HG02970 (cell line): ENCODE data around the gene HPCAL1.

Source experiments
- ATAC-seq: cut with Tn5 transposase; IDR thresholded peaks from one replicate; pipeline ENCODE4 v1.9.1; 2021; ENCODE audit warnings: mild to moderate bottlenecking, moderate library complexity, moderate number of reproducible peaks; ENCODE audit not compliant: unreplicated experiment, low FRiP score

Gene HPCAL1

DNA sequence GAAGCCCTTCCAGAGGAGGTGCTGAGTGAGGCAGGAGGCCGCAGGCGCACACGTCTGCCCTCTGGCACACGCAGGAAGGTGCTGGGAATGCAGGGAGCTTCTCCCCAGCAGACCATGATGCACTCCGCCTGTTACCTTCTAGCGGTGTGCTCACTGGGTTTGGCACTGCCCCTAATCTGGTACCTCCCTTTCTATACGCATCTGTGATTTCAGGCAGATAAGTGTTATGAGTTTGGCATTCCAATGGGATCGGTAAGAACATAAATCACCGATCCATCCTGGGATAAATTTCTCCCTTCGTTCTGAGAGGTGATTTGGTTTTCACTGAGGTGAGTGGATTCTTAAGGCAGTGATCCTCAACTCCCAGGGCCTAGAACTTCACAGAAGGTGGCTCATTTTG lies 110.8 kb downstream of the HPCAL1 start:
- no peak for ATAC-seq

DNA sequence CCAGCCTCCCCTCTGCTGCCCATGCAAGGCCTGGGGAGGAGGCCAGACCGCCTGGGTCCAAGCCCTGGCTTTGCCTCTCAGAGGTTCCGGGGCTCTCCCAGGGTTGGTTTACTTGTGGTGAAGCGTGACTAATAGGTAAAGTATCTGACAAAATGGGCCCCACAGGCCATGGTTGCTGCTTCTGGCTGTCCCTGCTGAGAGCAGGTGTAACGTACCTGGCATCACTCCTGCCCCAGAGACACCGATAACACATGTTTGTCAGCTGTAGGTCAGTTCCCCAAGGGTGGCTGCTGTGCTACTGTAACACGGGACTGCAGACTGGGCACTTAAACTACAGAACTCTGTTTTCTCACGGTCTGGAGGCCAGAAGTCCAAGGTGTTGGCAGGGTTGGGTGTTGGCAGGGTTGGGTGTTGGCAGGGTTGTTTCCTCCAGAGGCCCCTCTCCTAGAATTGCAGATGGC lies 111.3 kb downstream of the HPCAL1 start:
- no peak for ATAC-seq

DNA sequence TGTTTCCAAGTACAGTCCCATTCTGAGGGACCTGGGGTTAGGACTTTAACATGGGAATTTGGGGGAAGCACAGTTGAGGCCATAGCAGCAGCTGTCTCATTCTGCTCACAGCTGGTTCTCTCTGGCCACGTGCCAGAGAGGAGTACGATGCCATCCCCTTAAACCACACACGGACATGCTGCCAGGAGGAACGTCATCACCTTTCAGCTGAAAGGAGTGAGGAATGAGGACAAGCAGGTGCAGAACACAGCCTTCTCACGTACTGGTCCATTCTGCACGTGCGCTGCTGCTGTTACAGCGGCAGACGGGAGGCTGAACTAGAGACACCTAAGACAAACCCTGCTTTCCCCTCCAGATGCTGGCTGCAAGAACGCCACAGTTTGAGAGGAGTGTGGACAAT lies 111.9 kb downstream of the HPCAL1 start:
- ATAC-seq, result no peak

DNA sequence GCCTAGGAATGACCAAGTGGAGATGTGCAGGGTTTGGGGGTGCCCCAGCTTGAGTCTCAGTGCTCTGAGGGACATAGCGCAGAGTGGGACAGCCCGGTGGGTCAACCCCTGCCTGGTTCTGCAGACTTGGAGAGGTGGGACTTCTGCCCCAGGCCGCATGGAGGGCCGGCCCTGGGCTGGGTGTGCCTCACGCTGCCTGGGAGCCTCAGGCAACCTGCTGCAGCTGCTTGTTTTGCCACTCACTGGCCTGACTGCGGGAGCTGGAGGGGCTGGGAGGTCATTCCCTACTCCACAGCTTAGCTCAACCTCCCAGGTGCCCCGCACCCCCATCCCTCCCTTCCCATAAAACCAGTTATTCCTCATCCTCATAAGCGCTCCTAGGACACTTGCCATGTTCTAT lies 112.3 kb downstream of the HPCAL1 start:
- ATAC-seq, result no peak

DNA sequence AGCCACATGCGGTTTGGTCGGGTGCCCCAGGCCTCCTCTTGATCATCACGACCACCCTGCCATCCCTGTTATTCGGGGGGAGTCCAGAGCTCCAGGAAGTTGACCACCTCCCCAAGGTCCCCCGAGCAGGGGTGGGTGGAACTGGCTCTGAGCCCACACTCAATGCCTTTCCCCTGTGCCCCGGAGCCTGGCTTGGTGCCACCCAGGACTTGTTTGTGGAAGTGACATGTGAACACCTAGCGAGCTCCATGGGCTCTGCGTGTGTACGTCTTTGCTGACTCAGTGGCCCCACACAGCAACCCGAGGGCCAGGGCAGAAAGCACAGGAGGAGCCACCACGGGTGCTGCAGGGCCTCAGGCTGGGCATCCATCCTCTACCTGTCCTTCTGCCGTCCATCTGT lies 112.9 kb downstream of the HPCAL1 start:
- no peak for ATAC-seq

DNA sequence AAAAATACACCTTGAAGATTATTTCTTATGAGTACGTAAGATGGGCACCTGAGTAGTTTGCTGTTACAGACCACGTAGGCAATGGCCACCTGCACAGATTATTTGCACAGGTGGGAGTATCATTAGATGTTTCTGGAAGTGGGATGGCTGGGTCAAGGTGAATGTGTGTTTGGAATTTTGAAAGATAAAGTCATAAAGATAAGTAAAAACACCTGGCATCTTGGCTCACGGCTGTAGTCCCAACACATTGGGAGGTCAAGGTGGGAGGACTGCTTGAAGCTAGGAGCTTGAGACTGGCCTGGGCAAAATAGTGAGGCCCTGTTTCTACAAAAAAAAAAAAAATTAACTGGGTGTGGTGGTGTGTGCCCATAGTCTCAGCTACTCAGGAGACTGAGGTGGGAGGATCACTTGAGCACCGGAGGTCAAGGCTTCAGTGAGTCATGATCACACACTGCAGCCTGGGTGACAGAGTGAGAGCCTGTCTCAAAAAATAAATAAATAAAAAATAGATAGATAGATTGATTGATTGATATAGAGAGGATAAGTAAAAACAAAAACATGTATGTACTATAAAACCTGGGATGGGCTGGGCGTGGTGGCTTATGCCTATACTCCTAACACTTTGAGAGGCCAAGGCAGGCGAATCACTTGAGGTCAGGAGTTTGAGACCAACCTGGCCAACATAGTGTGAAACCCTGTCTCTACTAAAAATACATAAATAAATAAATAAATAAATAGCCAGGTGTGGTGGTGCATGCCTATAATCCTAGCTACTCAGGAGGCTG lies 115.0 kb downstream of the HPCAL1 start:
- ATAC-seq, result no peak

DNA sequence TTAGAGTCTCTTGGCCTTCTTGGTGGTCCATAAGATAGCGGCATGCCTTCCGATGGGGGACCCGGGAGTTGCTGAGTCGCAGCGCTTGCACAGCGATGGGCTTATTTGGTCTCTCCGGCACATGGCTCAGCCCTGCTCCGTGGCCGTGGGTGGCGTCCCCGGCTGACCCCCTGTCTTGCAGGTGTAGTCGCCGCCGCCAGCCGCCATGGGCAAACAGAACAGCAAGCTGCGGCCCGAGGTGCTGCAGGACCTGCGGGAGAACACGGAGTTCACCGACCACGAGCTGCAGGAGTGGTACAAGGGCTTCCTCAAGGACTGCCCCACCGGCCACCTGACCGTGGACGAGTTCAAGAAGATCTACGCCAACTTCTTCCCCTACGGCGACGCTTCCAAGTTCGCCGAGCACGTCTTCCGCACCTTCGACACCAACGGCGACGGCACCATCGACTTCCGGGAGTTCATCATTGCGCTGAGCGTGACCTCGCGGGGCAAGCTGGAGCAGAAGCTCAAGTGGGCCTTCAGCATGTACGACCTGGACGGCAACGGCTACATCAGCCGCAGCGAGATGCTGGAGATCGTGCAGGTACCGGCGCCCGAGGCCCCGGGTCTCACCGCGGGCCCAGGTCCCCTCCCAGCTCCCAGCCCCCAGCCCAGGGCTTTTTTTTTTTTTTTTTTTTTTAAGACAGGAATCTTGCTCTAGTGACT lies 117.0 kb downstream of the HPCAL1 start:
- no peak for ATAC-seq

DNA sequence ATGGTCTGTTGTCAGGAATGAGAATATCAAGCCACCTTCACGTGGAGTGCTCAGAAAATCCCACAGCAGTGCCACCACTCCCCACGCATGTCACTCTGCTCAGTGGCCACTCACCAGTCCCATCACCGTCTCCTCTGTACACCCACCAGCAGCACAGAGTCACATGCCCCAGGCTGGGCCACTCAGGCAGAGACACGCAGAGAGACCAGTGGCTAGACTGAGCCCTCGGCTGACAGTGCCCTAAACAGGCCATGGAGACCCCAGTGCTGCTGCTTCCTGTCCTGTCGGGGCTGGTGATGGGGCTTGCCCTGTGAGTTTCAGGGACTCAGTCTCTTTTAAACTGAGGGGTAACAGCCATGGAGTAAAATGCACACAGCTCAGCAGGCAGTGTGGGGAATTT lies 119.5 kb downstream of the HPCAL1 start:
- ATAC-seq, result no peak

- no peak for ATAC-seq
Measured at GRCh38 chr2:10422732-10423399, 120.2 kb downstream of the HPCAL1 start.

GRCh38 chr2:10423400-10423774 lies 120.7 kb downstream of the HPCAL1 start:
- ATAC-seq, result no peak

DNA sequence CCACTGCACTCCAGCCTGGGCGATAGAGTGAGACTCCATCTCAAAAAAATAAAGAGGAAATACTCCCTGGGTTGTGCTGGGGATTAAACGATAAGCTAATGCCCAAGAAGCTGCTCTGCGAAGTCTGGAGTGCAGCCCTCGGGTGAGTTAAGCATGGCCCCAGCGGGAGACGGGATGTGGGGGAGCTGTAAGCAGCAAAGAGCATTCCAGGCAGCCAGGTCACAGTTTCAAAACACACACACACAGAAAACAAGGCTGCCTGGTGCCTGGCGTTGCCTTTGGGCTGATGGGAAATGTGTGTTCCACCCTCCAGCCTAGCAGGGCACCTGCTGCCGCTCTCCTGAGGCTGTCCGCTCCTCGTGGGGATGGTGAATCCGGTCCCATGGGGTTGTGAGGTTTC lies 121.3 kb downstream of the HPCAL1 start:
- ATAC-seq, result no peak

- no peak for ATAC-seq
Measured at GRCh38 chr2:10424916-10425505, 122.3 kb downstream of the HPCAL1 start.

- ATAC-seq, result no peak
Measured at GRCh38 chr2:10425699-10426098, 123.0 kb downstream of the HPCAL1 start.

- no peak for ATAC-seq
Measured at GRCh38 chr2:10426726-10427617, 124.3 kb downstream of the HPCAL1 start.

DNA sequence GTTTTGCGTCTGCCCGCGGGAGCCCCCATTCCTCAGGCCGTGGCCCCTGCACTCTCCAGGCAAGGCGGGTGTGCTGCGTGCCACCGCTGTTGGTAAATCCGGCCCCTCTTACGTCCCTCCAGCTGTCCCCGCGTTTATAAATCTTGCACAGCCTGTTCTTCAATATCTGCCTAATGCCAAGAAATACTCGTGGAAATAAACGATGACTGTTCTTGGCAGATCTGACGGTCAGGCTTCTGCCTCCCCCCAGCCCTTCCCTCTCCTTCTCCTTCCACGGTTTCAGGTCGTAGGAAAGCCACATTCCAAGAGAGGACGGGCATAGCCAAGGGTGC lies 124.9 kb downstream of the HPCAL1 start:
- ATAC-seq, result no peak

DNA sequence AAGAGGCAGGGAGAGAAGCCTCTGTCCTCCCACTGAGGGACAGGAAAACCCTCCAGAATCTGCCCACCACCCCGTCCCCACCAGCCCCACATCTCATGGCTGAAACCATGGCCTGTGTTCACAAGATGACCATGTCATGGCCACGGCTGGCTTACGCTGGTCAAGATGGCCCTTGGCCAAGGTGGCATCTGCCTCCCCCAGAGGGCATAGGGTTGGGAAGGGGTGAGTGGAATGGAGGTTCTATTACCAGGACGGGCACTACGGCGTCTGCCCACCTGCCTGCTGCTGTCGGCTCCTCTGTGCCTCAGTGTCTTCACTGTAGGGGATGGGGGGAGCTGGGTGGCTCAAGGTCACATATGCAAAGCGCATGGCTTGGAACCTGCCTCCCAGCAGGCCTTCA lies 125.7 kb downstream of the HPCAL1 start:
- ATAC-seq, result no peak

DNA sequence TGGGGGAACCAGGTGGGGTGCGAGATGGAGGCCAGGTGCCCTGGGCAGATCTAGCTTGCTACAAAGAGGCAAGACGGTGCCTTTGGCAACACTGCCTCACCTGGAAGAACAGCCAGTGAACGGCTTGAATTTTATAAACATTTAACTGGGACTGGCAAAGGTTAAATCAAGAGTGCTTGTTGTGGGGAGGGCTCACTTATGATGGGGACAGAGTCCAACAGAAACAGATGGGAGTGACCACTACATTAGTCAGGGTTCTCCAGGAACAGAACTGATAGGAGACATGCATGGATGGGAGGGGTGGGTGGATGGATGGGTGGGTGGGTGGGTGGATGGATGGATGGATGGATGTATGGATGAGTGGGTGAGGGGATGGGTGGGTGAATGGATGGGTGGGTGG lies 126.2 kb downstream of the HPCAL1 start:
- ATAC-seq, result no peak

DNA sequence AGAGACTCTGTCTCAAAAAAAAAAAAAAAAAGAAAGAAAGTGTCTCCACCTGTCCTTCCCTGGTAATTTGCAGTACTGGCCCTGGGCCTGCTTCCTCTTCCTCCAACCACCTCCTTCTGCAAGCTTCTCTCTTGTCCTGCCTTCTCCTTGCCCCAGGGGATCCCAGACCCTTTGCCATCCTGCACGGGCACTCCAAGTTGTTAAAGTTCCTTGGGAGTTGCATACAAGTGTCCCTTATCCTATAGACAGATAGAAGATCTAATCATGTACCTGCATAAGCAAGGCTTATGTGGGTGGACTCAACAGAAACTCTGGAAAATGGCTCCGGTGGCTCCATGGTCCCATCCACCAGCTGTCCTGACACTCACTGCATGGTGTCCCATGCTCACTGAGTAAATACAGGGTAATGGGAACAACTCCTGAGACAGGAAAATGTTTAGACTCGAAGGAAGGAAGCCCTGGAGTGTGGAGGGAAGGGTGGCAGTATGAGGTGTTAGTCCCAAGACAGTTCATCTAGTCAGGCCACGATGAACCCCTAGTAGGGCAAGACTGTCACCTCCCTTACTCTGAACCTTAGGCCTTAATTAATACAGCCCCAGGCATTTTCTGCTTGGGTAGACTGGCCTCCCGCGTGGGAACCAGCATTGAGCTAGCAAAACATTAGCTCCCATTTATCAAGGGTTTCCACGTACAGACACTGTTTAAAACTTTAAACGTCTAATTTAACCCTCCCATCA lies 128.3 kb downstream of the HPCAL1 start:
- ATAC-seq, result no peak

DNA sequence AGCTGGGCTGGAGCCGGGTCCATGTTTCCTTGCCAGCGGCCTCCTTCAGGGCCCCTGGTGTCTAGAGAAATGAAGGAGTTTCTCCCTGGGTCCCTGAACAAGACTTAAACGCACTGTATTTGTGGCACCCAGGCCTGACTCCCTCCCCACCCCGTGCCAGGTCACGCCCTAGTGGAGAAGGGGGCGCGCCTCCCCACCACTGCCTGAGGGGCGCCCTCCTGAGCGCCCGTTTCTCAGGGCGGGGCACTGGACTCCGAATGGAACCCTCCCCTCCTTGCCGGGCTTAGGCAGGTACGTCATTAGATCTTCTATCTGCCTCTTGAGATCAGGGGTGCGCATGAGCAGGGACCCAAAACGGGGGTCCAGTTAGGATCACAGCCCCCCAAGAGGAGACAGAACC lies 129.1 kb downstream of the HPCAL1 start:
- no peak for ATAC-seq
